NCI-H526 (cell line): ENCODE measurements around the gene TNIP1.

Source experiments
- DNase-seq, 2 experiments: peaks; one replicate each; lab custom pipeline; 2025; lab: John Stamatoyannopoulos, UW

Gene TNIP1

GRCh38 chr5:151080613-151081430 lies at the start of gene TNIP1:
Gene TNIP1, minus strand, starts transcription at chr5:151081034. Its CDS starts 15,939 bp downstream, at chr5:151065095.
- DNase-seq, result peak; percentile 45 to 88

GRCh38 chr5:151130235-151130921 lies 49.5 kb upstream of the TNIP1 start:
- no peak for DNase-seq

- DNase-seq, result no peak
Observed at GRCh38 chr5:151128817-151129216, 48.0 kb upstream of the TNIP1 start.

GRCh38 chr5:151127926-151128325 lies 47.1 kb upstream of the TNIP1 start:
- no peak for DNase-seq

- peak in 1 of 2 experiments; percentile 53 for DNase-seq
Observed at GRCh38 chr5:151126199-151126645, 45.4 kb upstream of the TNIP1 start.

- DNase-seq, result no peak
Observed at GRCh38 chr5:151125421-151125820, 44.6 kb upstream of the TNIP1 start.

GRCh38 chr5:151123897-151124751 lies 43.3 kb upstream of the TNIP1 start:
- no peak for DNase-seq

- DNase-seq, result no peak
Observed at GRCh38 chr5:151122828-151123227, 42.0 kb upstream of the TNIP1 start.

GRCh38 chr5:151121665-151122064 lies 40.8 kb upstream of the TNIP1 start:
- no peak for DNase-seq

GRCh38 chr5:151121095-151121494 lies 40.3 kb upstream of the TNIP1 start:
- DNase-seq, result no peak

- DNase-seq, result no peak
Observed at GRCh38 chr5:151118913-151119575, 38.2 kb upstream of the TNIP1 start.

GRCh38 chr5:151115272-151115905 lies 34.6 kb upstream of the TNIP1 start:
- DNase-seq, result peak; percentile 4 to 72

GRCh38 chr5:151113651-151114050 lies 32.8 kb upstream of the TNIP1 start:
- DNase-seq, result no peak

GRCh38 chr5:151110992-151111391 lies 30.2 kb upstream of the TNIP1 start:
- peak; percentile 86 to 94 for DNase-seq

GRCh38 chr5:151110122-151110681 lies 29.4 kb upstream of the TNIP1 start:
- peak in 1 of 2 experiments; percentile 8 for DNase-seq

- DNase-seq, result no peak
Observed at GRCh38 chr5:151108566-151108965, 27.7 kb upstream of the TNIP1 start.

GRCh38 chr5:151107738-151108520 lies 27.1 kb upstream of the TNIP1 start:
- no peak for DNase-seq

GRCh38 chr5:151107084-151107483 lies 26.2 kb upstream of the TNIP1 start:
- DNase-seq, result peak in 1 of 2 experiments; percentile 7

GRCh38 chr5:151106509-151106908 lies 25.7 kb upstream of the TNIP1 start:
- no peak for DNase-seq

- peak in 1 of 2 experiments; percentile 27 for DNase-seq
Observed at GRCh38 chr5:151106043-151106442, 25.2 kb upstream of the TNIP1 start.
